ENCODE results near the gene MEGF11. TPM values are rescaled to one million over a fixed set of nuclear protein-coding genes. Genes with fewer than 3 reads are reported as not detected.

Gene MEGF11
- total RNA-seq, 1 experiment from 2014 or later = 2.3 TPM

GRCh38 chr15:65948383-65948782, 305.2 kb downstream of the MEGF11 start:
- ChIA-PET POLR2A (interaction anchor here (0.7 to 1.2 kb wide), 2 partner anchors 10 to 69 kb away, joined by 3 to 4 read pairs; no protein-coding TSS in a partner anchor), CTCF (no interaction called here)

GRCh38 chr15:65947041-65947440, 306.5 kb downstream of the MEGF11 start:
- RAD21 ChIA-PET (ENCODE audit: low non-redundant PET in 1 of 2, low total read pairs in 2 of 2, uncharacterized antibody in 2 of 2, unreplicated experiment in 2 of 2) = no interaction called here
- TF ChIP-seq ZNF274 (IDR thresholded peaks at IDR 0.05; ENCODE audit: low read depth, low read length) (no peak), EZH2phosphoT487 (IDR thresholded peaks at IDR 0.05; ENCODE audit: borderline replicate concordance) (no peak), ZFX (IDR thresholded peaks at IDR 0.05) (no peak), POLR2A (IDR thresholded peaks at IDR 0.05; ENCODE audit: borderline replicate concordance, extremely low read depth, insufficient read depth, insufficient read length) (no peak), MAX (IDR thresholded peaks at IDR 0.05) (no peak), JUND (IDR thresholded peaks at IDR 0.05) (no peak), POLR2AphosphoS5 (IDR thresholded peaks at IDR 0.05; ENCODE audit: low read depth, low read length) (no peak), RAD21 (IDR thresholded peaks at IDR 0.05; ENCODE audit: low read depth) (no peak), EZH2 (IDR thresholded peaks at IDR 0.05) (no peak), ATF3 (IDR thresholded peaks at IDR 0.05) (no peak), CTCF (IDR thresholded peaks at IDR 0.05 in 2 of 3, conservative IDR thresholded peaks at IDR 0.05 in 1 of 3; ENCODE audit: borderline replicate concordance in 1 of 3, insufficient read depth in 1 of 3, low read depth in 2 of 3, low read length in 2 of 3) (no peak), SRF (IDR thresholded peaks at IDR 0.05; ENCODE audit: low read depth) (no peak), ZBTB33 (IDR thresholded peaks at IDR 0.05; ENCODE audit: extremely low read depth, insufficient replicate concordance, low read length) (no peak), SIN3A (IDR thresholded peaks at IDR 0.05; ENCODE audit: low read depth) (no peak), SP1 (IDR thresholded peaks at IDR 0.05; ENCODE audit: low read depth) (no peak), CBX3 (IDR thresholded peaks at IDR 0.05; ENCODE audit: low read depth) (no peak)

More at GRCh38 chr15:65948383-65948782, 305.2 kb downstream of the MEGF11 start:
- Histone ChIP-seq H3K9me2 (ENCODE audit: insufficient read depth) (no peaks in the 10 kb centered on the region), H3K4me2 (ENCODE audit: low read length) (no peak overlapping the region), H3K4me3 (replicated peaks in 1 of 2; ENCODE audit: low read depth in 1 of 2, low read length in 2 of 2) (no peak overlapping the region), H3K79me2 (ENCODE audit: insufficient read depth, low read length) (no peaks in the 10 kb centered on the region), H3K9ac (ENCODE audit: low read length) (no peak overlapping the region), H2AFZ (ENCODE audit: low read depth, low read length, poor library complexity, severe bottlenecking) (no peak overlapping the region), H4K20me1 (ENCODE audit: insufficient read depth) (no peaks in the 10 kb centered on the region), H3K4me1 (ENCODE audit: control insufficient read depth in 1 of 2, insufficient read depth in 2 of 2, low read length in 2 of 2) (peaks cover 0 to 1% of the 10 kb centered on the region in 2 experiments; a peak in 1 of 4 replicates), H3K36me3 (ENCODE audit: control insufficient read depth in 1 of 2, insufficient read depth in 2 of 2, low read length in 2 of 2) (no peaks in the 10 kb centered on the region), H3K27ac (ENCODE audit: low read depth, low read length) (no peak overlapping the region), H3K27me3 (ENCODE audit: insufficient read depth, low read length) (no peaks in the 10 kb centered on the region), H3K9me3 (ENCODE audit: control insufficient read depth in 1 of 2, insufficient read depth in 1 of 2, low read depth in 1 of 2, low read length in 2 of 2) (no peaks in the 10 kb centered on the region)
- no peak for DNase-seq (ENCODE audit: low read depth, low spot score)
- no peak for TF ChIP-seq SIN3A (IDR thresholded peaks at IDR 0.05; ENCODE audit: low read depth)
- ATAC-seq = no peak
- RAD21 ChIA-PET (ENCODE audit: low non-redundant PET in 1 of 2, low total read pairs in 2 of 2, uncharacterized antibody in 2 of 2, unreplicated experiment in 2 of 2) = no interaction called here
- intact Hi-C loops (cut with micrococcal nuclease) = no loop called here
- BruUV-seq (replicated peaks) = no TSS peak

More at GRCh38 chr15:65947041-65947440, 306.5 kb downstream of the MEGF11 start:
- ATAC-seq = no peak
- Histone ChIP-seq H3K4me3 (replicated peaks in 1 of 2; ENCODE audit: low read depth in 1 of 2, low read length in 2 of 2) (no peak overlapping the region), H3K27me3 (ENCODE audit: insufficient read depth, low read length) (no peaks in the 10 kb centered on the region), H2AFZ (ENCODE audit: low read depth, low read length, poor library complexity, severe bottlenecking) (no peak overlapping the region), H3K79me2 (ENCODE audit: insufficient read depth, low read length) (no peaks in the 10 kb centered on the region), H3K9ac (ENCODE audit: low read length) (no peak overlapping the region), H3K9me2 (ENCODE audit: insufficient read depth) (no peaks in the 10 kb centered on the region), H3K27ac (ENCODE audit: low read depth, low read length) (no peak overlapping the region), H3K4me1 (ENCODE audit: control insufficient read depth in 1 of 2, insufficient read depth in 2 of 2, low read length in 2 of 2) (no peaks in the 10 kb centered on the region), H3K9me3 (ENCODE audit: control insufficient read depth in 1 of 2, insufficient read depth in 1 of 2, low read depth in 1 of 2, low read length in 2 of 2) (no peaks in the 10 kb centered on the region), H4K20me1 (ENCODE audit: insufficient read depth) (no peaks in the 10 kb centered on the region), H3K4me2 (ENCODE audit: low read length) (no peak overlapping the region), H3K36me3 (ENCODE audit: control insufficient read depth in 1 of 2, insufficient read depth in 2 of 2, low read length in 2 of 2) (no peaks in the 10 kb centered on the region)
- POLR2A ChIA-PET = no interaction called here
- no TSS peak for BruUV-seq (replicated peaks)
- CTCF ChIA-PET = no interaction called here
- intact Hi-C loops (cut with micrococcal nuclease) = no loop called here
- no peak for DNase-seq (ENCODE audit: low read depth, low spot score)
